HG02571 (cell line): ENCODE measurements around the gene JAZF1.
"Not testable (repeated sequence)": the region's sequence is repeated elsewhere in the genome, so short reads cannot be mapped to it uniquely, and the experiment has no call there.

Experiments
- ATAC-seq: cut with Tn5 transposase; IDR thresholded peaks from one replicate; pipeline ENCODE4 v1.9.1; 2021; ENCODE audit warnings: mild to moderate bottlenecking, moderate library complexity; ENCODE audit not compliant: unreplicated experiment

The JAZF1 gene

DNA sequence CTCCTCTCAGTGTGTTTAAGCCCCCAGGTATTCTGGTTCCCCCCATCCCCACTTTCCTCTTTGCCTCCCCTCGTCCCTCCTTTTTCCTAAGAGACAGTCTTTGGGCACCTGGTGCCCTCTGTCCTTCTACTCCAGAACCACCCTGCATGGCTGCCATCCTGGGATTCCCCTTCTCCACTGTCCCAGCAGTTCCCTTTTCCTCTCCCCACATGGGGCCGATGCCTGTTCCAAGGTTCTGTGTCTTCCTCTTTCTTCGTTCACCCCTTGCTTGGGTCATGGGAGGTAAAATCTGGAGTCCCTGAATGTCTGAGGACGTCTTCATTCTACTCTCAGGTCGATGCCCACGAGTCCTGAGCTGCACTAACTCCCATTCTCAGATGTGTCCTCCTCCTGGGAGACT is 319.8 kb downstream of the JAZF1 start:
- ATAC-seq, result no peak

DNA sequence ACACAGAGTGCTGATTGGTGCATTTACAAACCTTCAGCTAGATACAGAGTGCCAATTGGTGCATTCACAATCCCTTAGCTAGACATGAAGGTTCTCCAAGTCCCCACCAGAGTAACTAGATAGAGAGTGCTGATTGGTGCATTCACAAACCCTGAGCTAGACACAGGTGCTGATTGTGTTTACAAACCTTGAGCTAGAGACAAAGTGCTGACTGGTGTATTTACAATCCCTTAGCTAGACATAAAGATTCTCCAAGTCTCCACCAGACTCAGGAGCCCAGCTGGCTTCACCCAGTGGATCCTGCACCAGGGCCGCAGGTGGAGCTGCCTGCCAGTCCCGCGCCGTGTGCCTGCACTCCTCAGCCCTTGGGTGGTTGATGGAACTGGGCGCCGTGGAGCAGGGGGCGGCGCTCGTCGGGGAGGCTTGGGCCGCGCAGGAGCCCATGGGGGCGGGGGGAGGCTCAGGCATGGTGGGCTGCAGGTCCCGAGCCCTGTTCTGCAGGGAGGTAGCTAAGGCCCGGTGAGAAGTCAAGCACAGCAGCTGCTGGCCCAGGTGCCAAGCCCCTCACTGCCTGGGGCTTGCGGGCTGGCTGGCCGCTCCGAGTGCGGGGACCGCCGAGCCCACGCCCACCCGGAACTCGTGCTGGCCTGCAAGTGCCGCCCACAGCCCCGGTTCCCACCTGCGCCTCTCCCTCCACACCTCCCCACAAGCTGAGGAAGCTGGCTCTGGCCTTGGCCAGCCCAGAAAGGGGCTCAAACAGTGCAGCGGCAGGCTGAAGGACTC is 323.7 kb downstream of the JAZF1 start:
- not testable (repeated sequence) for ATAC-seq

DNA sequence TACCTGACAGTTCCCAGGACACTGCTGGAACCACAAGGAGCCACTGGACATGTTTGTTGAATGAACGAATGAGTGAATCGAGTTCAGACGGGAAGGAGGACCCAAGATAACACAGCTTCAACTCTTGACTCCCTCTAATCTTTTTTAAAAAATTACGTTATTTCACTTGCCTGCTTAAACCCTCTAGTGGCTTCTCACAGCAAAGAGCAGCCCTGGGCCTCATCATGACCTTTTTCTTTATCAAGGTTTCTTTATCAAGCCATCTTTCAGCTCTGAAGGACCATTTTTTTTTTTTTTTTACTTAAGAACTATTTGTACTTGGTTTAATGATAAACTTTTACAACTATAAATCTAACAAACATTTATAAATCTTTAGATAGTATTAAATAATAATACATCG is 330.1 kb downstream of the JAZF1 start:
- ATAC-seq, result no peak

DNA sequence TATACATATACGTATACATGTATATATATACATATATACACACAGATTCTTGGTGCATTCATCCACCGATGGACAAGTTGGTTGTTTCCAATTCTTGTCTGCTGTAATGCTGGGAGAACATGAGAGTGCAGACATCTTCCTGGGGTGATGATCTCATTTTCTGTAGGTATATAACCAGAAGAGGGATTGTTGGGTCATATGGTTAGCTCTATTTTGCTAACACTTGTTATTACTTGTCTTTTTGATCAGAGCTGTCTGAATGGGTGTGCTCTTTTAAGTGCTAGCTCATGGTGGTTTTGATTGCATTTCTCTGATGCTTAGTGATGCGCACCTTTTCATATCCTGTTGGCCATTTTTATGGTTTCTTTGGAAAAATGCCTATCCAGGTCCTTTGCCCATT is 334.2 kb downstream of the JAZF1 start:
- no peak for ATAC-seq

DNA sequence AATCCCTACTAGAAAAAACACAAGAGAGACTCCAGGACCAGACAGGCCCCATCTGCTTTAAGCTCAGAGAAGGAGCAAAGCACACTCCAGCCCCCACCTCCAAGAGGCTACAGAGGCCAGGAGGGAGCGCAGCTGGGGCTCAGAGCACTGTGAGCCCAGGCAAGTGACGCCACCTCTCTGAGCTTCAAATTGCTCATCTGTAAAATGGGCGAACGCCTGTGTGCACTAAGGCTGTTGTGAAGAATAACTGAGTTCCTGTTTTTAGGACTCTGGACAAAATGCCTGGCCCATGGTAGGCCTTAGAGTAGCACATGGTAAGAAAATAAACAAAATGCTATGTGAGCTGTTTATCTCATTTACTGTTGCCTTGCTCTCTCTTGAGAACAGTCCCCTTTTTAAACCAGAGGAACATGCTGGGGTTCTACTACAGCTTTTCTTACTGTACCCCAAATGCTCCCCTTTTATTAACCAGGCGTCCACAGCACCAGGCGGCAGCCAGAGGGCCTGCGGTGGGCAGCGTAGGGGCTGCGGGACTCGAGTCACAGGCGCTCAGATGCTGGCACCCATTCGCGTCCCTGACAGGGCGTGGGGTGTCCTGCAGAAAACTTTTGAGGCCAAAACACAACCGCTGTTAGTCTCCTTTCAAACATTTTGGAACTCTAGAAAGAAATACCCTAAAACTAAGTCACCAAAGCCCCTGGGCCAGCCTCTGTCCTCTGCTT is 336.9 kb downstream of the JAZF1 start:
- ATAC-seq, result no peak

DNA sequence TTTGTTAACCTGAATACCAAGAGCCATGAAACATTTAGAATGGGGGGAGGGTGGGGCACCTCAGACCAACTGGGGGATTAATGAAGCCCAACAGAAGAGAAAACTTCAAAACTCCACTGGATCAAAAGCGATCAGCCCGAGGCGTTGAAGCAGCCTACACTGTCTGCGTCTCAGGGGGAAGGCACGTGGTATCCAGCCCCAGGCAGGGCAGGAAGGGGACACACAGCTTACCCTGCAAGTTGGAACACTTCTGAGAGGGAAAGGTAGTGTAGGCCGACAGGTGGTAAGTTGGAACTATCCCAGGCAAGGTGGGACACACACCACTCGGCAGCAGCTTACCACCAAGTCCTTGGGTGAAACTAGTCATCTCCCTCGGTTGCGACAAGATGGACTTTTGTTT is 337.7 kb downstream of the JAZF1 start:
- ATAC-seq, result no peak

DNA sequence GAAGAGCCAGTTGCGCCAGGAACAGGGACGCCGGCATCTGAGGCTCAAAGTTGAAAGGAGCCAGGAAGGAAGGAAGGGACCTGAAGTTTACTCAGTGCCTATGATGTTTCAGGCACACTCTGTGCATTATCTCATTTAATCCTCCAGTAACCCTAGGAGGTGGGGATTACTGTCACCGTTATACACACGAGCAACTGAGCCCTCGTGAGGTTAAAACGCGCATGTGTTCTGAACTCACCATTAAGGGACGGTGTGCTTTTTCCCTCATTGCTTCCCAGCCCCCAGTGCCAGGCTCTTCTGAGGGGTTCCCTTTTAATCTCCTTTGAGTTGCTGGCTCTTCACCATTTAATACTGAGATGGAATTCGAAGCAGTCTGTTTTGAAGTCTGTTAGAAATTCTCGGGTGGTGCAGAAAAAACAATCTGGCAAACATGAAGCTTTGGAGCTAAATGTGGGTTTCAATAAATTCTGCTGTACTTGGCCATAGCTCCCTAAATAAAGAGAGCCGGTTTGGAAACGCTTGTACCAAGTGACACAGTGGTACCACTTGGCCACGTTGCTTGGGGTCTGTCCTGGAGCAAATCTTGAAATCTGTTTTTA is 338.4 kb downstream of the JAZF1 start:
- no peak for ATAC-seq

DNA sequence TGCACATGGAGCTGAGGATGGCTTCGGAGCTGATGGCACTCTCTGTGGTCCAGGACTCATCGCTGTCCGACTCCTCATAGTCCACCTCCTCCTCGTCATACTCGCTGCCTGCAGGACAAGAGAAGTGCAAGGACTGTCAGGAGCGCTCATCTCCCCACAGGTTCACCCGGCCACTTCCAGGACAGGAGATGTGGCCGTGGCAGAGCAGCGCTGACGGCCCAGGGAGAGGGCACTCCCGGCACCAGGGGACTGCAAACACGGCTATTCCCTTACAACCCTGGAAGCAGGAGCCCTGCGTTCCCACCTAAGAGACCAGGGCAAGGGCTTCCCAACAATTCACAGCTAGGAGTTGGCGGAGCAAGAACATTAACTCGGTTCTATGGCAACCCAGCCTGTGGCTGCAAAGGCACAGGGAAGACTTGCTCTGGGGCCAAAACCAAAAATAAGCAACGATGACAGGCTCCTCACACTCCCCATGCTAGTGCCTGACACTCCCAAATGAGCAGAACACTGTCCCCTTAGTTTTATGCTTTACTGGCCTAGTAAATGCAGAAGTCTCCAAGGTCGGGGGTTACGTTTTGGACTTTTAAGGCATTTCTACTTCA is 339.7 kb downstream of the JAZF1 start:
- no peak for ATAC-seq

DNA sequence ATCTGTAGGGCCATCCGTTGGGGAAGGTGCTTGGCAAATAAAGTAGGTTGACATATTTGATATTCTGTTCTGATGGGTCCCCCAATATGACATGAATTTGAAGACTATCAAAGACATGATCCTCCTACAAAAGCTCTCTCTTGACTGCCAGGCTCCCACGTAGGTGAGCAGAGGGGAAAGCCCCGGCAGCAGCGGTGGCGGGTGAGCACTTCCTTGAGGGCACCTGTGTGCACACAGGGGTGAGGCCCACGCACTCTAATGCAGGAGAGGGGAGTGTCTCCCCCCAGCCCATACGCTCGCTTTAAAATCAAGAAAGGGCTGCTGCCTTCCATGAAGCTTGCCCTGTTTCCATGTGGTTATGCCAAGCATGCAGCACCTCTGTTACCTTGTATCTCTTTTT is 340.3 kb downstream of the JAZF1 start:
- no peak for ATAC-seq

DNA sequence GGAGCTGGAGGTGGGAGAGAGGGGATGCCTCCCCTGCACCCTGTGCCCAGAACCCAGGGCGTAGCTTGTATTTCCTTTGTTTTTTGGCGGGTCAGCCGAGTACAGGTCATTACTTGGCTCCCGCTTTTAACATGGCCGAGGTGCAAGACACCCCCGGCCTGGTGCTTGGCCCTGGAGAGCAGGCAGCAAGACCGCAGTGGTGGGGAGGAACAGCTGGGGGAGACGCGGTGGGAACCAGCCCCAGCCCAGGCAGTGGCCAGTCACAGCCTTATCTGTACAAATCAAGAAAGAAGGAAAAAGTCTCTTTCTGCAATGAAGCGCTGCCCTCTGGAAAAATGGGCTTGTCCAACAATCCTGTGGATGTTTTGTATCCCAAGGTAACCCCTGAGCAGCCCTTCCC is 341.5 kb downstream of the JAZF1 start:
- ATAC-seq, result no peak

DNA sequence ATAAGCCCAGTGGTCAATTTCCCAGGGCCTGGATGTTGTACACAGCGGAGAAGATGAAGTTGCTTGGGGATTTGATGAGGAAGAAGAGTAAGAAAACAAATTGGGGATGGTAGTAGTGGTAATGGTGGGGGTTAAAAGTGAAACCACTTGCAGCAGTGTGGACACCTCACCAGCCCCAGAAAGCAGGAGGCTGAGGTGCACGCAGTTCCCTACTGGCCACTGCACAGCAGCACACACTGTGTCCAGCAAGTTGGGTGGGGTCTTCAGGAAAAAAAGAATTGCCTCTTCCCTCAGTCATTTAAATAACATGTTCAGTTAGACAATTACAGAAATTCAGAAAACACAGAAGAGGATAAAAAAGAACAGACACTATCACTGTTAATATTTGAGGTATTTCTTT is 344.1 kb downstream of the JAZF1 start:
- no peak for ATAC-seq

DNA sequence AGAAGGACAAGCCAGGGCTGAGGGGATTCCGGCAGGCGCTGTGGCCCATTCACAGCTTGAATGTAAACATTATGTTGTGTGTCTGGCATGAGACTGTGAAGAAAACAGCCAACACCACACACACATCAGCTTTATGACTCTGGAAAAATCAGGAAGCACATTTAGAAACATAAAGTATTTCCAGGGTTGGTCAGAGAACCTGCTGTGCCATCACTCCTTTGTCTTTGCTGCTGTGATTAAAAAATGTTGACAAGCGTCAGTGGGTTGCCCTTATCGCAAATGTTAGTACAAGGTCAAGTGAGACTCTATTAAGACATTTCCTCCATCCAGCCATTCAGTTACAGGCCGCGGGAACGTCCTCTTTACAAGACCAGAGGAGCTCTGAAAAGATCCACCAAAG is 345.2 kb downstream of the JAZF1 start:
- ATAC-seq, result no peak

DNA sequence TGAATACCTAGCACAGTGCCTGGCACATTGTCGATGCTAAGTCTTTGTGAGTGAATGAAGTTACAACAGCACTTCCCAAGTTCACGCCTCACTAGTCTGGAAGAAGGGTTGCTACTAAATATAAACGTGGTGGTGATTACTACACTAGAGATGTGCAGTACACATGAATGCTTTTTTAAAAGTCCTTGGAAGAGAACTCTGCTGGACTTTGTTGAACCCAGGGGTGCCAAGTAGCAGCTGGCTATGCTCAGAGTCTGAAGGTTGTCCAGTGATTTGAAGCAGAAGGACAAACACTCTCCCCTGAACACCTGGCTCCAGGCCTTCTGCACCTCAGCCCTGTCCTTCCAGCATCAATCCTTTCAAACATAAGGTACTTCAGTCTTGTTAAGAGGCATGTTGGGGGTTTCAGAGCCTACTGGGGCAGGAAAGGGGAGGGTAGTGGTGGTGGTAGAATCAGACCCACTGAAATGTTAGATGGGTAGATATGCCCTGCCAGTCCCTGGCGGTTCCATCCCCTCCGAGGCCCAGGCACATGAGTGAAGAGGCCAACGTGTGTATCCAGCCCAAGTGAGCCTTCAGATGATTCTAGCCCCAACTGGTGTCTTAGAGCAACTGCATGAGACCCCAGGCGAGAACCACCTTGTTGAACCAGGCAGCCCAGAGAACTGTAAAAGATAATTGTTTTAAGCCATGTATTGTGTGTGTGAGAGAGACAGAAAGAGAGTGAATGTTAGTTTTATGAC is 346.2 kb downstream of the JAZF1 start:
- ATAC-seq, result no peak

DNA sequence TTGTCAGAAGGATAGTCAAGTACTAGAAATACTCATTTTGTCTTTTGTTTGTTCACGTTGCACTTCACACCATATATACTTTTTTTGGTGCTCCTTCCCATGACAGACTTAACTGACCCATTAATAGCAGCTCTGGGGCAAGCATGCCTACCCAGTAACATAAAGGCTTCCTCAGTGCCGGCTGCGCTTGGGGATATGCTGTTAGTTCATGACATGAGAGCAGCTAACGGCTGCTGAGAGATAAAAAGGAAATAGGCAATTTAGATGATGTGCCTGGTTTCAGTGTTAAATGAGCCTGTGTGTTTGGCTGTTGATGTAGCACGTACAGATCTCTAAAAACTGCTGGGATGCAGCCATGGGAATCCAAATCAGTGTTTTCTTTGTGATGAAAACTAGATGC is 354.2 kb downstream of the JAZF1 start:
- no peak for ATAC-seq

DNA sequence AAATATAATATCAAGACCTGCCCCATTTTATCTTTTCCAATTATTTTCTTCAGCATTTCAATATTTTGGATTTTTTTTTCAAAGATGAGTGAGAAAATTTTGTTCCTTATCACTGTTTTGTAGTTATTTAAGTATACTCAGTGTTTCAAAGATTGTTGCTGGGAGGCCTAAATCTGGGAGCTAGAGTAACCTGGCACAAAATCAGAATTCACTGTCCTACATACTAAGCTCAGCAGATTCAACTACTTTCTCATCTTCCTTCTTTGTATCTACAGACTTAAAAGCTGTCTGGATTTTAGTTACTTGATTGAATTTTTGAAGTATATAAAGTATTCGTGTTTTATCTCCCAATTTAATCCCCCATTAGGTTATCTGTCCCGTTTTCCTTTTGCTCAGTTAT is 354.7 kb downstream of the JAZF1 start:
- no peak for ATAC-seq

DNA sequence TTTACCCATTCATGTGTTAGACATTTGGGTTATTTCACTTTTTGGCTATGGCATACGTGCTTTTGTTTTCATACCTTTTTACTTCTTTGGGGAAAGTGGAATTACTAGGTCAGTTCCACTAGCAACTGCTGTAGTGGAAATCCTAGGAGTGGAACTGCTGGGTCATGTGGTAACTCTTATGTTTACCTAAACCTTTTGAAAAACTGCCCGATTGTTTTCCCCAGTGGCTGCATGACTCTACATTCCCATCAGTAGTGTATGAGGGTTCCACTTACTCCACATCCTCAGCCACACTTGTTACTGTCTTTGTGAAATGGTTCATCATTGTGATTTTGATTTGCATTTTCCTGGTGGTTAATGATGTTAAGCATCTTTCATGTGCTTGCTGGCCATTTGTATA is 358.4 kb downstream of the JAZF1 start:
- ATAC-seq, result no peak

DNA sequence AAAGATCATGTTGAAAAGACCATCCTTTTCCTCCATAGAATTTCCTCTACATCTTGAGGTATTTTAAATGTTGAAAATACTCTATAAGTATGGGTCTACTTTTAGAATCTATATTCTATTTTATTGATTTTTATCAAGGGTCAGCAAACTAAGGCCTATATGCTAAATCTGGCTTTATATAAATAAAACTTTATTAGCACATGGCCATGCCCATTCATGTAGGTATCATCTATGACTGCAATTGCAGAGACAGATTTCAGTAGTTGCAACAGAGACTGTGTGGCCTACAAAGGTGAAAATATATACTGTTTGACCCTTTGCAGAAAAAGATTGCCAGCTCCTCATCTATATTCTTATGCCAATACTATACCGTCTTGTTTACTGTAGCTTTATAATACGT is 367.9 kb downstream of the JAZF1 start:
- no peak for ATAC-seq

DNA sequence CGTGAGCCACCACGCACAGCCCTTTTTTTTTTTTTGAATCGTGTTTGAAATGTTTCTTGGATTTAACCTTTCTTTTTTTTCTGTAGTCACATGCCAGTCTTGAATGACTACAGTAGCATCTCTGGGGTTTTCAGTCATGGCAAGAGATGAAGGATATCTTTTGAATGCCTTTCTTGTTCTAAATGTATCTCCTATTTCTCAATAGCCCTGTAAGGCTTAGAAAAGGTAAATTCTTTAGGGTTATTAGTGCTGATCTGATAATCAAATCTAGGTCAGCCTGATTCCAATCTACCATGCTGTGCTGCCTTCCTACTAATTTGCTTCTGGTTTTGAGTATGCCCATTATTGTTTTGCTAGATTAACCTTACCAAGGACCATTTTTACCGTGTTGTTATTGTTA is 370.4 kb downstream of the JAZF1 start:
- ATAC-seq, result no peak

DNA sequence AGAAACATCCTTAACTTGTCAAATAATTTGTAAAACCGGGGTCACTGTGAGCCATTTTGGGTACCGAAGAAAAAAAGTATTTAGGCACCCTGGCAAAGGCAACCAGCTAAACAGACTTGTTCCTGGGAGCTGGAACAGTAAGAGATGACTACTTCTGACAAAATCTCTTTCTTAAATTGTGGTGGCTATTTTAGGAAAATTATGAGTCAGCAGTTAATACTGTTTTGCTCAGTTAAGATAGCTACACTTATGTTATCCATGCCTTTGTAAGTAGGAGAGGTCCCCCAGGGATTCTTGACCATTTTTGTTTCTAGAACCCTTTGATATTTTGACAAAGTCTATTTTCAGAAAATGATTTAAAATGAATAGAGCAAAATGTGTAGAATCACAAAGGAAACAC is 372.0 kb downstream of the JAZF1 start:
- ATAC-seq, result no peak

DNA sequence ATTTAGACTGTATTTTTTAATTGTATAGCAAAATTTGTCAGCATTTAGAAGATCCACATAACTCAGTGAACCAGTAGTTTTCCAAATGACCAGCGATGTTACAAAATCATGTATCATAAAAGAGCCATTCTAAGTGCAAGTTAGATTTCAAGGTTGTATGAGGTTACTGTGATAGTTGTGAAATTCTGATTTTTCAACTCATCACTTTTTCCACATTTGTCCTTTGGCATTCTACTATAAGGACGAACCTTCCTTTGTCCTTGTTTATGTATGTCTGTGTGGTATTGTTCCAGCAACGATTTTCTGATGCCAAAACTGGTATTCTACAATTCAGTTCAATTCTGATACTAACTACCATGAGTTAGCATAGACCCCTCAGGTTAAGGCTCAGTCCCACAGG is 376.5 kb downstream of the JAZF1 start:
- no peak for ATAC-seq

DNA sequence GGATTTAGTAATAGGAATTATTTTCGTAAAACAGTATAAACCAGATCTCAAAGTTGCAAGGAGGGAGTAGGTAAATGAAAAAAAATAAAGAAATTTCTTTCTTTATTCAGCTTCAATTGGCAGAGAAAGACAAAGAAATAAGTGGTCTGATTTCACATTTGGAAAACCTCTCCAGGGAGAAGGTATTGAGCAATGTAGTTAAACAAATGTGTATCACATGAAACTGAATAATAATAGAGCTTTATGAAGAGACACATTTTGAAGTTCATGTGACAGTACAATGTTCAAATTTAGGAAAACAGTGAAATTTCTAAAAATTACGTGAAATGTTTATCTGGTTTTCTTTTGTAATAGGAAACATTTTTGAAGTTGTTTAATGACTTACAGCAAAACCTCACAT is 377.6 kb downstream of the JAZF1 start:
- no peak for ATAC-seq
